Vagina (tissue), 2 donors: ENCODE results near the gene LRFN3. TPM values are rescaled to one million over a fixed set of nuclear protein-coding genes. Genes with fewer than 3 reads are reported as not detected.

ENCODE experiments used
- DNase-seq, 2 donors: peaks; one replicate each; pipeline ENCODE4 v3.0.0-alpha.2; 2017; ENCODE audit errors: extremely low spot score in 2 of 2
- H3K27ac ChIP-seq: fragments of 200-600 bp; sonication (generic); one replicate; pipeline ENCODE4 v1.5.1; 2019
- H3K27me3 ChIP-seq: fragments of 200-600 bp; sonication (generic); one replicate; pipeline ENCODE4 v1.5.1; 2019
- H3K36me3 ChIP-seq, 2 donors: fragments of 200-600 bp; sonication (generic); one replicate each; pipeline ENCODE4 v1.5.1; 2017 to 2019
- H3K4me1 ChIP-seq: fragments of 200-600 bp; sonication (generic); one replicate; pipeline ENCODE4 v1.5.1; 2019
- H3K4me3 ChIP-seq, 2 donors: fragments of 200-600 bp; sonication (generic); 1 replicate in 1 of 2; 2 replicates in 1 of 2; pipeline ENCODE4 v1.5.1; 2016 to 2019
- H3K9me3 ChIP-seq: fragments of 200-600 bp; sonication (generic); one replicate; pipeline ENCODE4 v1.5.1; 2019
- CTCF ChIP-seq, 3 experiments: fragments of 450-650 bp in 2 of 3; fragments of 200-600 bp in 1 of 3; sonication (generic) in 1 of 3; IDR thresholded peaks; one replicate each; pipeline ENCODE4 v1.5.1; 2017 to 2019; ENCODE audit warnings: antibody characterized with exemption in 3 of 3, mild to moderate bottlenecking in 2 of 3, moderate library complexity in 2 of 3
- POLR2A ChIP-seq, 2 donors: fragments of 450-650 bp; IDR thresholded peaks; one replicate each; pipeline ENCODE4 v1.6.1; 2017; ENCODE audit warnings: antibody characterized with exemption in 2 of 2, mild to moderate bottlenecking in 2 of 2, moderate library complexity in 2 of 2
- POLR2AphosphoS5 ChIP-seq, 2 donors: sonication (generic); formaldehyde crosslinking; IDR thresholded peaks; one replicate each; pipeline ENCODE4 v1.9.0; 2017; ENCODE audit warnings: antibody characterized with exemption in 2 of 2, mild to moderate bottlenecking in 2 of 2, low read depth in 1 of 2; ENCODE audit not compliant: insufficient read depth in 1 of 2
- intact Hi-C: fragments of 100-400 bp; cut with DNase I; formaldehyde crosslinking; loops from one replicate; pipeline ENCODE4 v1.15.1; 2023
- total RNA-seq: library from RNA; depleted of rRNA; stranded (reverse); fragments of >200 nt; gene quantifications from one replicate; pipeline ENCODE4 v1.2.3, GENCODE V29; 2016

Gene LRFN3
- total RNA-seq, 1 donor from 2014 or later, result 9.1 TPM

- no peaks in the 10 kb centered on the region for H3K27me3 ChIP-seq
- DNase-seq, result no peak
- intact Hi-C loops, result loop anchor here (10.0 kb wide), 2 partner anchors 165 to 225 kb away; partner anchors contain the start of genes ARHGAP33 and KMT2B
- H3K36me3 ChIP-seq, result no peaks in the 10 kb centered on the region
- H3K27ac ChIP-seq, result no peak overlapping the region
- peaks cover 25% of the 10 kb centered on the region for H3K4me1 ChIP-seq
- H3K9me3 ChIP-seq, result no peaks in the 10 kb centered on the region
- no peak overlapping the region for H3K4me3 ChIP-seq
- TF ChIP-seq POLR2A (IDR thresholded peaks at IDR 0.05) (no peak), CTCF (IDR thresholded peaks at IDR 0.05) (no peak), POLR2AphosphoS5 (IDR thresholded peaks at IDR 0.05; ENCODE audit: insufficient read depth in 1 of 2, low read depth in 1 of 2) (no peak)
These were observed 3.3 kb downstream of the LRFN3 start for GRCh38 chr19:35939307-35940077.

GRCh38 chr19:35940078-35940775, 4.1 kb downstream of the LRFN3 start:
- no peaks in the 10 kb centered on the region for H3K36me3 ChIP-seq
- no peaks in the 10 kb centered on the region for H3K9me3 ChIP-seq
- TF ChIP-seq POLR2A (IDR thresholded peaks at IDR 0.05) (no peak), CTCF (IDR thresholded peaks at IDR 0.05) (no peak), POLR2AphosphoS5 (IDR thresholded peaks at IDR 0.05; ENCODE audit: insufficient read depth in 1 of 2, low read depth in 1 of 2) (no peak)

GRCh38 chr19:35940839-35941238, 4.7 kb downstream of the LRFN3 start:
- DNase-seq, result no peak
- Histone ChIP-seq H3K36me3 (no peaks in the 10 kb centered on the region), H3K27ac (no peak overlapping the region), H3K4me1 (peaks cover 16% of the 10 kb centered on the region), H3K4me3 (no peak overlapping the region), H3K9me3 (no peaks in the 10 kb centered on the region), H3K27me3 (no peaks in the 10 kb centered on the region)
- no peak for TF ChIP-seq POLR2A (IDR thresholded peaks at IDR 0.05)
- TF ChIP-seq CTCF (IDR thresholded peaks at IDR 0.05), result no peak
- TF ChIP-seq POLR2AphosphoS5 (IDR thresholded peaks at IDR 0.05; ENCODE audit: insufficient read depth in 1 of 2, low read depth in 1 of 2), result no peak
- intact Hi-C loops, result no loop called here

More at GRCh38 chr19:35940078-35940775, 4.1 kb downstream of the LRFN3 start:
- H3K27ac ChIP-seq, result no peak overlapping the region
- H3K27me3 ChIP-seq, result no peaks in the 10 kb centered on the region
- no peak overlapping the region for H3K4me3 ChIP-seq
- intact Hi-C loops, result no loop called here
- no peak for DNase-seq
- peaks cover 22% of the 10 kb centered on the region for H3K4me1 ChIP-seq

- H3K36me3 ChIP-seq, result no peaks in the 10 kb centered on the region
- TF ChIP-seq CTCF (IDR thresholded peaks at IDR 0.05), result no peak
- no peak for TF ChIP-seq POLR2A (IDR thresholded peaks at IDR 0.05)
- TF ChIP-seq POLR2AphosphoS5 (IDR thresholded peaks at IDR 0.05; ENCODE audit: insufficient read depth in 1 of 2, low read depth in 1 of 2), result no peak
- intact Hi-C loops, result no loop called here
These were observed 6.1 kb downstream of the LRFN3 start for GRCh38 chr19:35942235-35942634.

More at GRCh38 chr19:35942235-35942634, 6.1 kb downstream of the LRFN3 start:
- Histone ChIP-seq H3K4me1 (peaks cover 9% of the 10 kb centered on the region), H3K9me3 (no peaks in the 10 kb centered on the region), H3K4me3 (no peak overlapping the region), H3K27ac (no peak overlapping the region), H3K27me3 (no peaks in the 10 kb centered on the region)
- no peak for DNase-seq
